ENCODE data around the gene INF2.
"Not testable (repeated sequence)": the region's sequence is repeated elsewhere in the genome, so short reads cannot be mapped to it uniquely, and the experiment has no call there.

Gene INF2

GRCh38 chr14:104749111-104749649 is 59.8 kb downstream of the INF2 start:
- peak; percentile 28 for DNase-seq (ENCODE audit: low read depth)
- TF ChIP-seq, protein P1, sequence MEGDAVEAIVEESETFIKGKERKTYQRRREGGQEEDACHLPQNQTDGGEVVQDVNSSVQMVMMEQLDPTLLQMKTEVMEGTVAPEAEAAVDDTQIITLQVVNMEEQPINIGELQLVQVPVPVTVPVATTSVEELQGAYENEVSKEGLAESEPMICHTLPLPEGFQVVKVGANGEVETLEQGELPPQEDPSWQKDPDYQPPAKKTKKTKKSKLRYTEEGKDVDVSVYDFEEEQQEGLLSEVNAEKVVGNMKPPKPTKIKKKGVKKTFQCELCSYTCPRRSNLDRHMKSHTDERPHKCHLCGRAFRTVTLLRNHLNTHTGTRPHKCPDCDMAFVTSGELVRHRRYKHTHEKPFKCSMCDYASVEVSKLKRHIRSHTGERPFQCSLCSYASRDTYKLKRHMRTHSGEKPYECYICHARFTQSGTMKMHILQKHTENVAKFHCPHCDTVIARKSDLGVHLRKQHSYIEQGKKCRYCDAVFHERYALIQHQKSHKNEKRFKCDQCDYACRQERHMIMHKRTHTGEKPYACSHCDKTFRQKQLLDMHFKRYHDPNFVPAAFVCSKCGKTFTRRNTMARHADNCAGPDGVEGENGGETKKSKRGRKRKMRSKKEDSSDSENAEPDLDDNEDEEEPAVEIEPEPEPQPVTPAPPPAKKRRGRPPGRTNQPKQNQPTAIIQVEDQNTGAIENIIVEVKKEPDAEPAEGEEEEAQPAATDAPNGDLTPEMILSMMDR (conservative IDR thresholded peaks at IDR 0.05; ENCODE audit: control insufficient read depth, insufficient read depth, low read depth, low read length): no peak
- no peak overlapping the region for H3K4me3 ChIP-seq (ENCODE audit: control insufficient read depth, low read depth, low read length)

DNA sequence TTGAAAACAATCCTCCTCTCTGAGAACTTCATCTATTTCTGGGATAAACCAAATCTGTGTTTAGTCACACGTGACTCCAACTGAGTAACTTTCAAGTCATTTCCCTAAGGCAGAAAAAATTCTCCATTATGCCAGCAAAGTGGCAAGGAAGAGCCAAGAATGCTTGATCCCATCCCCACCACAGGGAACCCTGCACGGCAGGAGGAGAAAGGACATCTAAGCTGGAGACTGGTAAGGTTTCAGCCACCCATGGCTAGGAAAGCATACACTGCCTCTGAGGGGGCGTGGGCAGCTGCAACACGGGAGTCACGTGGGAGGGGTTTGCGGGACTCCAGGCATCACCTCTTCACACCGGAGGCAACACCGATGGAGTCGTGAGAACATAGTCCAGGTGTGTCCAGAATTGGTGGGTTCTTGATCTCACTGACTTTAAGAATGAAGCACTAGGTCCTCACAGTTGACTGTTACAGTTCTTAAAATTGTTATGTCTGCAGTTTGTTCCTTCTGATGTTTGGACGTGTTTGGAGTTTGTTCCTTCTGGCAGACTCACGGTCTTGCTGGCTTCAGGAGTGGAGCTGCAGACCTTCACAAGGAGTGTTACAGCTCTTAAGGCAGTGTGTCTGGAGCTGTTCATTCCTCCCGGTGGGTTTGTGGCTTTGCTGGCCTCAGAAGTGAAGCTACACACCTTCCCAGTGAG is 60.8 kb downstream of the INF2 start:
- TF ChIP-seq, protein P1 (conservative IDR thresholded peaks at IDR 0.05; ENCODE audit: control insufficient read depth, insufficient read depth, low read depth, low read length): no peak
- no peak overlapping the region for H3K4me3 ChIP-seq (ENCODE audit: control insufficient read depth, low read depth, low read length)
- DNase-seq (ENCODE audit: low read depth): no peak

DNA sequence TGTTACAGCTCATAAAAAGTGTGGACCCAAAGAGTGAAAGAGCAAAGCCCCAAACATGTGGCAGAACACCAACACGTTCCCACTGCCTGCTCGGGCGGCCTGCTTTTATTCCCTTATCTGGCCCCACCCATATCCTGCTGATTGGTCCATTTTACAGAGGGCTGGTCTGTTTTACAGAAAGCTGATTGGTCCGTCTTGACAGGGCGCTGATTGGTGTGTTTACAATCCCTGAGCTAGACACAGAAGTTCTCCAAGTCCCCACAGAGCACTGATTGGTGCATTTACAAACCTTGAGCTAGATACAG is 61.3 kb downstream of the INF2 start:
- not testable (repeated sequence) for DNase-seq (ENCODE audit: low read depth); H3K4me3 ChIP-seq (ENCODE audit: control insufficient read depth, low read depth, low read length)

DNA sequence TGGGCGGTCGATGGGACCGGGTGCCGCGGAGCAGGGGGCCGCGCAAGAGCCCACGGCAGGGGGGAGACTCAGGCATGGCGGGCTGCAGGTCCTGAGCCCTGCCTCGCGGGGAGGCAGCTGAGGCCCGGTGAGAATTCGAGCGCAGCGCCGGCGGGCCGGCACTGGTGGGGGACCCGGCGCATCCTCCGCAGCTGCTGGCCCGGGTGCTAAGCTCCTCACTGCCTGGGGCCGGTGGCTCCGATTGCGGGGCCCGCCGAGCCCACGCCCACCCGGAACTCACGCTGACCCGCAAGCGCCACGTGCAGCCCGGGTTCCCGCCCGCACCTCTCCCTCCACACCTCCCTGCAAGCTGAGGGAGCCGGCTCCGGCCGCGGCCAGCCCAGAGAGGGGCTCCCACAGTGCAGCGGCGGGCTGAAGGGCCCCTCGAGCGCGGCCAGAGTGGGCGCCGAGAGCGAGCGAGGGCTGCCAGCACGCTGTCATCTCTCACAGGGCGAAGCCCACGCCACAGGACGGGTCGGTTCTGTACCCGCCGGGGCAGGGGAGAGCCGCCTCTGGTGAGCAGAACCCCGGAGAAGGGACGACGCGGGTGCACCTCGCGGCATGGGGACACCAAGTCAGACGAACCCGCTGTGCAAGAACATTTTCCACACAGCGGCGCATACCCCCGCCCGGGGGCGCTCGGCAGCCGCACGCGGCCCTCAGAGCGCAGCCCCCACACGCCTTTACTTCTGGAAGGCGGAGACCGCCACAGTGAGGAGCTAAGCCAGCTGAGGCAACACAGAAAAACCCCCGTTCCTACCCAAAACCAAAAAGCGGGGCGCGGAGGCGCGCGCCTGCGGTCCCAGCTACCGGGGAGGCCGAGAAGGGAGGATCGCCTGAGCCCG is 62.4 kb downstream of the INF2 start:
- TF ChIP-seq, protein P1 (conservative IDR thresholded peaks at IDR 0.05; ENCODE audit: control insufficient read depth, insufficient read depth, low read depth, low read length): no peak
- peak overlapping the region; percentile 55 for H3K4me3 ChIP-seq (ENCODE audit: control insufficient read depth, low read depth, low read length)
- DNase-seq (ENCODE audit: low read depth): no peak

DNA sequence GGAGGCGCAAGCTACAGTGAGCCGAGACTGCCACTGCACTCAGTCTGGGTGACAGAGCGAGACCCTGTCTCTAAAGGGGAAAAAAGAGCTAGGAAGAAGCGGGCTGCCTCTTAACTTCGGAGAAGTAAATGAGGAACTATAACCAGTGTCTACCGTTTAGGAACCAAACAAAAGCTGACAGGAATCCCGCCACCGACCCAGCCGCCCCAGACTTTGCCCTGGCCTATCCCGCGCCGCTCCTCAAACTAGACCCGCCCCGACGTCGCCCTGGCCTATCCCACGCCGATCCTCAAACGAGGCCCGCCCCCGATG is 63.0 kb downstream of the INF2 start:
- peak overlapping the region; percentile 55 for H3K4me3 ChIP-seq (ENCODE audit: control insufficient read depth, low read depth, low read length)
- DNase-seq (ENCODE audit: low read depth): no peak
- TF ChIP-seq, protein P1 (conservative IDR thresholded peaks at IDR 0.05; ENCODE audit: control insufficient read depth, insufficient read depth, low read depth, low read length): no peak

DNA sequence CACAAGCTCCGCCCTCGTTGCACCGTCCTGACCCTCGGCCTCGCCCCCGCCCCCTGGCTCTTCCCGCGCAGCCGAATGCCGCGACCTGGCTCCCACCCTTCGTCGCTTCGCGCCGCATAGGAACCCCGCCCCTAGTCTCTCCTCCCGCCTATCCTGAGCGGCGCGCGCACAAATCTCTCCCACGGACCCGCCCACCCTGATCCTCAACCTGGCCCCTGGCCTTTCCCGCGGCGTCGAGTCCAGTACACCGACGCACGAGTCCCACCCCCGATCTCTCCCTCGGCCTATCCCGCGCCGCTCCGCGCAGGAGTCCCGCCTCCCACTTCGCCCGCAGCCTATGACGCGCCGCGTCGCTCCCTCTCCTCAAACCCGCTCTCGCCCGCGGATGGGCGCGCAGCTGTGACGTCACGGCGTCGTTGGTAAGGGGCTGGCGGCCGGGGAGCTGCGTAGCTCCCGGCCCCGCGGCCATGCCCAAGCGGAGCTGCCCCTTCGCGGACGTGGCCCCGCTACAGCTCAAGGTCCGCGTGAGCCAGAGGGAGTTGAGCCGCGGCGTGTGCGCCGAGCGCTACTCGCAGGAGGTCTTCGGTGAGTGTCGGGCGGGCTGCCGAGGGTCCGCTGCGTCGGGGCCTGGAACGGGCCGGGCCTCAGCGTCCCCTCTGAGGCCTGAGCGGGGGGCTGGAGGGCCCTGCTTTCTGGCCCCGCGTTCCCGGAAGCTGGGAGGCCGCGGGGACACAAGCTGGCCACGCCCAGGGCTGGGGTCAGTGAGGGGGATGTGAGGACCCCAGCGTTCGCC is 63.5 kb downstream of the INF2 start, which contains the start of gene SIVA1:
TSS of gene SIVA1 (plus strand) at position 413 of the 793 bp plus-strand sequence. CDS start at position 468, 55 bp downstream.
- DNase-seq (ENCODE audit: low read depth): peak; percentile 99
- TF ChIP-seq, protein P1 (conservative IDR thresholded peaks at IDR 0.05; ENCODE audit: control insufficient read depth, insufficient read depth, low read depth, low read length): no peak
- H3K4me3 ChIP-seq (ENCODE audit: control insufficient read depth, low read depth, low read length): peak within 1 kb of the TSS; percentile 81

Data from fibroblast of mammary gland (primary cell).